HG03460 (cell line): ENCODE data around the gene ADAMTS12.
"Not testable (repeated sequence)": the region's sequence is repeated elsewhere in the genome, so short reads cannot be mapped to it uniquely, and the experiment has no call there.

Source experiments
- ATAC-seq: cut with Tn5 transposase; IDR thresholded peaks from one replicate; pipeline ENCODE4 v1.9.1; 2021; ENCODE audit not compliant: unreplicated experiment

ADAMTS12 gene

DNA sequence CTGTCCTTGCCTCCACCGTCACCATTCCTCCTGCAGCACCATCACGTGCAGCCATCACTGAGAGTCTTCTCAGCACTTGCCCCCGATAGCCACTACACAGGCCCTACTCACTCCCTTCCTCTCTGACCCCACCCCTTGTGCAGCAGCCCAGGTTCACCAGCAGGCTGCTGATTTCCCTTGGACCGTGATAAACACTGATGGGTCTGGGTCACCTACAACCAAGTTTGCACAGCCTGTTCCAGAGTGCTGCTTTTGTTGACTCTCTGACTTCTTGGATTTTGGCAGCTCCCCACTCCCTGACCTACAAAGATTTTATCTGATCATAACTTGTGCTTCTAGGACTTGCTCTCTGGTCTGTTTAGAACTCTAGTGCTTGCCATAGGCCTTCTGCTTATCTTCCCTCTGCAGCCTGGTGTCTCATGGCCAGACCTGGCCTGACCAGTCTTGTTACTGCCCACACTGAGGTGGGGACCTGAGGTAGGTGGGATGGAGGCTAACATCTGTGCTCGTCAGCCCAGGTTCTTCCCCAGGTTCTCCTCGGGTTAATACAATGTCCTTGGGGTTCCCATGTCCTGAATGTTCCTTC, 341.7 kb downstream of the ADAMTS12 start:
- ATAC-seq: no peak

DNA sequence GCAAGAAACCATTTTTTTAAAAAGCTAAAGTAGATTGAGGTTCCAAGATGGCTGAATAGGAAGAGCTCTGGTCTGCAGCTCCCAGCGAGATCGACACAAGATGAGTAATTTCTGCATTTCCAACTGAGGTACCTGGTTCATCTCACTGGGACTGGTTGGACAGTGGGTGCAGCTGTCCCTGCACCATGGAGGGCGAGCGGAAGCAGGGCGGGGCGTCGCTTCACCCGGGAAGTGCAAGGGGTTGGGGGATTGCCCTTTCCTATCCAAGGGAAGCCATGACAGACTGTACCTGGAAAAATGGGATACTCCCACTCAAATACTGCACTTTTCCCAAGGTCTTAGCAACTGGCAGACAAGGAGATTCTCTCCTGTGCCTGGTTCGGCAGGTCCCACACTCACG, 352.0 kb downstream of the ADAMTS12 start:
- ATAC-seq: not testable (repeated sequence)

DNA sequence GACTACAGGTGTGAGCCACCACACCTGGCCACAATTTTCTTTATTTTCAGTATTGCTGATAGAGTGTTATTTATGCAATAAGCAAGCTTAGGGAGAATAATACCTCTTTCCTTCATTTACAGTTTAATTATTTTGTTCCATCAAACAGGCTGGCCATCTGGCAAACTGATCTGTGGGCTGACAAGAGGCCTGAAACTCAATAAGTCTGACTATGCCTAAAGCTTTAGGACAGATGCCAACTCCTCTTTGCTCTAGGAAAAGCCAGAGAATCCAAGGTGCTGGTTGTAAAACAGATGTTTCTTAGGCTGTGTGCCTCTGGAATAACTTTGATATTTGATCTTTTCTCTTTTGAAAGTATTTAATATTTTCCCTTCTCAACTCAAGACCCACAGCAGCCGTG, 352.6 kb downstream of the ADAMTS12 start:
- ATAC-seq: no peak

DNA sequence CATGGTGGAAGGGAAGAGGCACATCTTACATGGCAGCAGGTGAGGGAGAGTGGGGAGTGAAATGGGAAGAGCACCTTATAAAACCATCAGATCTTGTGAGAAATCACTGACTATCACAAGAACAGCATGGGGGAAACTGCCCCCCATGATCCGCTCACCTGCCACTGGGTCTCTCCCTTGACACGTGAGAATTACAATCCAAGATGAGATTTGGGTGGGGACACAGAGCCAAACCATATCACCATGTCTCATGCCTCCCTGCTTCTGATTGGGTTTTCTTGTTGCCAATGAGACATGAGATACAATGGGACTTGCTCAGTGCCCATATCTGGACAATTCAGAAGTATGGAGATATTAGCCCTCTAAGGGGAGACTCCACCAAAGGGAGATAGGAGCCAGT, 353.6 kb downstream of the ADAMTS12 start:
- no peak for ATAC-seq

DNA sequence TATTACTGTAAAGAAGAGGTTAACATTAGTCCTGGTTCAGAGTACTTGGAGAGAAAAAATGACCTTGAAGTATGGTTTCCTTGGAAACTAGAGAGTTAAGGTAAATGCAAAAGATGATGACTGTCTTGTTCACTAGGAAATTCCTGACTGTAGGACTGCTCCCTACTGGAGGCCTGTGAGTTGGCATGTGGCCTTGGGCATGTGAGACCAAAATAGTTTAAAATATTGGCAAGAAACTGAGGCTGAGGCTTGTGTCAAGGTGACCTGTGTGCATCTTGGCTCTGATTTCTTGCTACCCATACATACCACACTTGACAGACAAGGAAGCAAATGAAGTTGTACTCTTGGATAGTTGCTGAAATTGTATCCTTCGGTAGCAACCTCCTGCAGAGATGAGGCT, 354.6 kb downstream of the ADAMTS12 start:
- no peak for ATAC-seq

DNA sequence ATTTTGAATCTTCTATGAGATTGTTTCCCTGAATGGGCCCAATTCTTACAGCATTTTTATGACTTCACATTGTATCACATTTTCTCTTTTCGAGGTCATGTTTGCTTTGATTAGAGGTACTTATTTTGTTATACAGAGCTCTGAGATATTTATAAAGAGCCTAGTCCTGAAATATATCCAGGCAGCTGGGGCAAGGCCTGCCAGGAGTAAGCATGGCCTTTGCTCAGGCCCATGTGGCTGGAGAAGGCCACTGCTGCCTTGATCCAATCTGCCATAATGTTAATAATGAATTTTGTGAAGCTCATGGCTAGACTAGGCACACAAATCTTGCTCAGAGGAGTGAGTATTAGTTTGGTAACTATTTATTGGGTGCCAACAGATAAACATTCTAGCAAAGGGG, 355.0 kb downstream of the ADAMTS12 start:
- ATAC-seq: no peak

DNA sequence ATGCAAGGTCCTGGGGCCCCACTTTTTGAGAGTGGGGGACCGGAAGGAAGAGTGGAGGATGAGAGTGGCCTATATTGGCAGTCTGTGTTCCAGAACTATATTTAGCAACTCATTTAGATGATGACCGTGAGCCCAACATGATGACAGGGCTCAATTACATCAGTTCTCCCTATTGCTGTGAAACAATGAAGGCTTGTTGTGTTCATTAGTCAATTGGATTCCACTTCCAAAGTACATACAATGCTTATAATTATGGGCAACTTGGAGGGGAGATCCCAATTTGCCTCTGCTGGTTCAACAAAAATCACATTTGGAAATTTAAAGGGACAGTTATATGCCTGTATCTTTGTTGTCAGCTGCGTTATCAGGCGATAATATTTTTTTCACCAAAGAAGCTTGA, 360.0 kb downstream of the ADAMTS12 start:
- ATAC-seq: no peak

DNA sequence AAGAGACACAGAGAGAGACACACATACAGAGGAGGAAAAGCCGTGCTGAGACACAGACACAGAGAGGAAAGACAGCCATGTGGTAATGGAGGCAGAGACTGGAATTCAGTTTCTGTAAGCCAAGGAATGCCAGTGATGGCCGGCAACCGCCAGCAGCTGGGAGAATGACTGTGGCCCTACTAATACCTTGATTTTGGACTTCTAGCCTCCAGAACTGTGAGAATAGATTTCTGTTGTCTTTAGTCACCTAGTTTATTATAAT, 360.8 kb downstream of the ADAMTS12 start:
- no peak for ATAC-seq

DNA sequence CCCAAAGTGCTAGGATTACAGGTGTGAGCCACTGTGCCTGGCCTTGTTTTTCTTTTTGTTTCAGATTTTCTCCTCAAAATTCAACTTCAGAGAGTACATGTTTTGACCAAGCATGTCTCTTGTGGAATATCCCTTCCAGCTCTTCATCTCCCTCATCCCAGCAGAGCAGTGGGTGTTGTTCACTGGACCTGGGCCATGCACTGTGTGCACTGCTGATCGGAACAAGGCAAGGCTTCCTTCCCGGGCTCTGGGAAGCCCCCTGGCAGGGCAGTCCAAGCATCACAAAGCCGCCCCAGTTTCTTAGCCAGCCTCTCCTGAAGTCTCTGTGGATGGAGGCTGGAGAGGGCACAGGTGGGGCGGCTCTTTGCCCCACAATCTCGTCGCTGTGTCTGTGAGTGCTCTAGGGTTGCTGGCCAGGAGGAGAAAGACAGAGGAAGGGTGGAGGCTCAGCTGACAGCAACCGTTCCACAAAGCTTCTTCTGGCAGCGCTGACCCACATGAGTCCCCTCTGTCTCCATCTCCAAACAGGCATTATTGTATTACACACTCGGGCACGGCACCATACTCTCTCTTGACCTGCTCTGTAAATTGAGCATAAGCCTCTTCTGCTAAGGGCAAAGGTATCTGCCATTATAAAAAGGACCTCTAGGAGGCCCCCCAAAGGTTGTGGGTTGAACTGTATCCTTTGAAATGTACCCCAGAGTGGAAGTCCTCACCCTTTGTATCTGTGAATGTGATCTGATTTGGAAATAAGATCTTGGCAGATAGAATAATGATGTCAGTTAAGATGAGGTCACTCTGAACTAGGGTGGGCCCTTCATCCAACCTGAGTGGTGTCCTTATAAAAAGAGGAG, 361.4 kb downstream of the ADAMTS12 start:
- ATAC-seq: no peak

DNA sequence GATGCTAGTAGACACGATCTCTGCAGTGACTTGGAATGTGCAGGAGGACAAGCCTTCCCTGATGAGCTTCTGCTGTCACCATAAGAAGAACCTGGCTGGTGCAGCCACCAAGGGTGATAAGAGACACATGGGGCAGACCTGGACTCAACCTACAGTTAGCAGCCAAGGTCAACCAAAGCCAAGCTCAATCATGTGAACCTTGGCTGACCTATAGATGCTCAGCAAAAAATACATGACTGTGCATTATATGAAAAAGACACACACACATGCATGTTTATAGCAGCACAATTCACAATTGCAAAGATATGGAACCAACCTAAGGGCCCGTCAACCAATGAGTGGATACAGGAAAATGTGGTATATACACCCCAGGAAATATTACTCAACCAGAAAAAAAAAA, 364.1 kb downstream of the ADAMTS12 start:
- ATAC-seq: no peak

DNA sequence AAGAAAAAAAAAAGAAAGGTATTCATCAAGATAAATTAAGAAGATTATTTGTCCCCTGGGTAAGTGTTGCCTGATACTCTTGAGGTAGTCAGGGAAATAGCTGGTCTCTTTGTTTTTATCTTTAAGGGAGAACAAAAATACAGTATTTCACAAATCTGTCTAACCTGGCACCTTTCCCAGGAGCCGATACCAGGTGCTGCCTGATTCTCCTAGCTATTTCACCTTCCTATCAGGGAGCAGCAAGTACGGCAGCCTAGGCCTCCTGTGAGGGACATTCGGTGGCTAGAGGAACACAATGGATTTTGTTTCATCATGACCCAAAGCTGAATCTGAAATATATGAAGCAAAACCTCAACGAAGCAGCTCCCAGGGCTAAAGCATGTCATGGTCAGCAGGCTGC, 365.0 kb downstream of the ADAMTS12 start:
- no peak for ATAC-seq

DNA sequence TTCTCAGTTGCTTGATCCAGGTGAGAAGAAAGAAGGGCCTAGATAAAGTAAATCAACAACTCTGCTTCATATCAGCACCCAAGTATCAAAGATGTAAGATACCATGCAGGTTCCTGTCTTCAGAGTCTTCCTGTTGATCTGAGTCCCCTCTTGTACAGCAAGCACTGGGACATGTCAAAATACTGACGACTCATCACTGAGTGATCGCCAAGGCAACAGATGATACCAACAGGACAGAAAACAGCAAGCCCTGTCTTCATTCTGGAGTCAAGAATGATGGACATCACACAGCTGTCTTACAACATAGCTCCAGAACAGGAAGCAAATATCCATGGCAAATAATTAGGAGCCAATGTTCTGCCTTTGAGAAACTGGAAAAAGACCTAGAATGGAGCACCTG, 367.3 kb downstream of the ADAMTS12 start:
- no peak for ATAC-seq

DNA sequence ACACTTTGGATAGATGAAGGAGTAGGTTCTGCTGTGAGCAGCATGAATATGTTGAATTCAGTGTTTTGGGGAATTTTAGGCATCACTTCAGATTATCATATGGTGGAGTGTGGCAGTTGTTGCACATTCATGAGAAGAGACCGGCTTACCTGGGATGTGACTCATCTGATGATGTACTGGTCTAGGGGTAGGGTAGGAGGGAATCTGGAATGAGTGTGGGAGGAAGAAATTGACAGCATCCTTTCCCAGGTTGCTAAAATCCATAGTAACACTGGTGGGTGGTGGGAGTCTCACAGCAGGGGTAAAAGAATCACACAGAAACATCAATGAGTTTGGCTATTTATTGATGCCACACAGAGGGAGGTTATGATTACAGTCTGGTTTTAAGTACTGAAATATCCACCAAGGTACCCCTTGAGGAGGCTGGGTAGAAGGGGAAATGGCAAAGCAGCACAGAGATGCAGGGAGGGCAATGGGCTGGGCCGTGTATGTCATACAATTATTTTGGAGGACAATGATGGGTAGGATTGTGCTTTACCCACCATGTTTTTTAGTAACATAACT, 368.5 kb downstream of the ADAMTS12 start:
- no peak for ATAC-seq

DNA sequence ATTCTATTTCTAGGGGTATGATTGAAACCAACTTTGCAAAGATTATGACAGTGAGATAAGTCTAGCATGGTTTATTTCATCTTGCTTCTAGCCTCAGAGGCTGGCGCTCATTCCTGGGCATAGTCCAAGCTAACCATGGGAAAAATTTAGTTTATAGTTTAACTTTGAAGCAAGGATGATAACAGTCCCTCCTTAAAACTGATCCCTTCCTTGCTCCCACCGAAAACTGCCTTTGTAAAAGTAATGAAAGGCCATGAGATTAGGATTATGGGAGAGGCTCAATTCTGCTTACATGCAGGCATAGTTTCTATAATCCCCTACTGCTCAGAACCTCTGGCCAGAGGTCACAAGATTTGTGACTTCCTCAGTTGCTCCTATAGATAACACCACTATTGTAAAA, 375.4 kb downstream of the ADAMTS12 start:
- ATAC-seq: no peak

DNA sequence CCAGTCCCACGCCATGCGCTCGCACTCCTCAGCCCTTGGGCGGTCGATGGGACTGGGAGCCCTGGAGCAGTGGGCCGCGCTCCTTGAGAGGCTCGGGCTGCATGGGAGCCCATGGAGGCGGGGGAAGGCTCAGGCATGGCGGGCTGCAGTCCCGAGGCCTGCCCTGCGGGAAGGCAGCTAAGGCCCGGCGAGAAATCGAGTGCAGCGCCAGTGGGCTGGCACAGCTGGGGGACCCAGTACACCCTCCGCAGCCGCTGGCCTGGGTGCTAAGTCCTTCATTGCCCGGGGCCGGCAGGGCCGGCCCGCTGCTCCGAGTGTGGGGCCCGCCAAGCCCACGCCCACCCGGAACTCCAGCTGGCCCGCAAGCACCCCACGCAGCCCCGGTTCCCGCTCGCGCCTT, 376.4 kb downstream of the ADAMTS12 start:
- ATAC-seq: not testable (repeated sequence)

DNA sequence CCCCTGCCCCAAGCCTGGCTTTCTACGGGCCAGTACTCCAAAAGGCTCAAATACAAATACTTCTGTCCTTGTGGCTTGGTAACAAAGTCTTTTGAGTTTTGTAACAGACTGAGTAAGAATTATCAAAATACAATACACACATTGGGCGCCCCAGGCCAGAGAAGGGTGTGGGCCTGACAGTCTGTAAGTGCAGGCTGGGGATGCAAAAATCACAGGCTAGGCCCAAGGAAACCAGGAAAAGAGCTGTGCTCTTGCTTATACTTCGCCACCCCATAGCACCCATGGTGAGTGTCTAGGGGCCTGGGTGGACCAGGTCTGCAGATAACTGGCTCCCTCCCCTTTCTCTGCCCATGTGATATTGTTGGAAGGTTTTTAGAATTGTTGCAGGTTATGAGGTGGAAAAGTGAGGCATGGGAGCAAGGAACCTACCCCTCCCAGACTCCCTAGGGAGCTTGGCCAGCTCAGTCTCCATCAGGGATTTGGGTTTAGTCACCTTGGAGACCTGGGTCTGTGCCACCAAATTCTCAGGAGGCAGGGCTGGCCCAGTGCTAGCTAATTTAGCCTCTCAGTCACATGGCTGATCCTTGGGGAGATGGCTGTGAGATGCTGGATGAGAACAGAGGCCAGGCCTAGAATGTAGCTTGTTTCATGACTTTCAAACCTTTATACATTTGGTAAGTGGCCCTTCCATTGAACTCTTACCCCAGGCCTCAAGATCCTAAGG, 378.2 kb downstream of the ADAMTS12 start:
- ATAC-seq: no peak

DNA sequence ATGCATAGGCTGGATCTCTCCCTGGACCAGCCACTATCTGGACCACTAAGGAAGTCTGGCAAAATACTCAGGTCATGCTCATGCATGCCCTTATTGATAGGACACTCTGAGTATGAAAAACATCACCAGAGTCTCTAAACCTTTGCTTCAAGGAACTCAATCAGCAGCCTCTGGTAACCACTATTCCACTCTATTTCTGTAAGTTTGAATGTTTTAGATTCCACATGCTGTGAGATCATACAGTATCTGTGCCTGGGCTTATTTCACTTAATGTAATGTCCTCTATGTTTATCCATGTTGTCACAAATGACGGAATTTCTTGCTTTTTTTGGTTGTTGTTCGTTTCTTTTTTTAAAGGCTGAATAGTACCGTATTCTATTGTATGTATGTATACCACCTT, 382.8 kb downstream of the ADAMTS12 start:
- no peak for ATAC-seq

DNA sequence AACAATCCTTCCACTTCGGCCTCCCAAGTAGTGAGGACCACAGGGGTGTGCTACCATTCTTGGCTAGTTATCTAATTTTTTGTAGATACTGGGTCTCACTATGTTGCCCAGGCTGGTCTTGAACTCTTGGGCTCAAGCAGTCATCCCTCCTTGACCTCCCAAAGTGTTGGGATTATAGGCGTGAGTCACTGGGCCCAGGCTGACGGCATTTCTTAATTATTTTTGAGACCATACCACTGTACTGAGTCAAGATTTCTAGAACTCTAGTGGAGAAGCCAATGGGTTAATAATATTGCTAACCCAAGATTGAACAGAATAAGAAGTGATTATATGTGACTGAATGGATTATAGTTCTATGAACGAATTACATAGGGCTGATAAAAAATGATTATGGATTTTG, 384.4 kb downstream of the ADAMTS12 start:
- ATAC-seq: no peak

DNA sequence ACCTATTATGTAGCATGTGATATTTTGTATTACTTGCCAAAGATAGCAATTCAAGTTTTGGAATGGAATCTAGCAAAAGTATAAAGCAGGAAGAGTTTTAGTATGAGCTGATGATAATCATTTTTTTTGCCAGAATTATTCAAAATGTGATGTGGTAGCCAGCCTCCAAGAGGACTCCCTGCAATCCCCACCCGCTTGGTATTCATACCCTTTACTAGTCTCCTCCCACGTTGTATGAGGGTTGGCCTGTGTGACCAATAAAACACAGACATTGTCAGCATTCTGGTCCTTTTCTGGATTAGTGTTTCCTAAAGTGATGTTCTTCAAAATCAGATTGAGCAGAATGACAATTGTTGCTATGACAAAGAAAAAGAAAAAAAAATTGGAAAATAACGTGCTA, 387.2 kb downstream of the ADAMTS12 start:
- no peak for ATAC-seq

DNA sequence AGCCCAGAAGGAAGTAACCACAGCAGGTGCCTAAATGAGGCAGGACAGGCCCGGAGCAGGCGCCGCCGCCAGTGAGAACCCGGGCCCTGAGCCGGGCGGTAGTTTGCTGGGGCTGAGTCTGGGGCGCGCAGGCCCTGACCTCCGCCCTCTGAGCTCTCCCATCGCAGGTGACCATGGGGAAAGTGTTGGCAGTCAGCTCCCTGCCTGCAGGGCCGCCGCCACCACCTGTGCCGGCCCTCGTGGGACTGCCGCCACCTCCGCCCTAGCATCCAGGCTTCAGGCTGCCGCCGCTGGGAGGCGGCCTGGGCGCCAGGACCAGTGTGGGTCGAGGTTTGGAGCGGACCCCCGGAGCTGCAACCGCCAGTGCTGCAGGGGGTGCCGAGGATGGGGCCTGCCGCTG, 389.9 kb downstream of the ADAMTS12 start:
- no peak for ATAC-seq

DNA sequence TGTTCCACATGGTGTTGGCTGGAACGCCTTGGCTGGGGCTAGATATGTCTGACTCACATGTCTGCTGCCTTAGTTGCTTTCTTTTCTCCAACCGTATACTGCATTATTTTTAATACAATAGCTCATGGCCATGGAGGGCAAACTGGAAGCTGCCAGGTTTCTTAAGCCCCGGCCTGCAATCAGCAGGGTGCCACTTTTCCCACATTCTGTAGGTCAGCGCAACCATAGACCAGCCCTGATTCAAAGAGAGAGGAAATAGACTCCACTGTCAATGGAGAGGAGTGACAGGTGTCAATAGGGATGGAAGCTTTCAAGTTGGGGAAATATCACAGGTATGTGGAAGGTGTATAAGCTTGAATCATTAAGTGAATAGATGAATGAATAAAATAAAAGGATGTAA, 390.5 kb downstream of the ADAMTS12 start:
- ATAC-seq: no peak

DNA sequence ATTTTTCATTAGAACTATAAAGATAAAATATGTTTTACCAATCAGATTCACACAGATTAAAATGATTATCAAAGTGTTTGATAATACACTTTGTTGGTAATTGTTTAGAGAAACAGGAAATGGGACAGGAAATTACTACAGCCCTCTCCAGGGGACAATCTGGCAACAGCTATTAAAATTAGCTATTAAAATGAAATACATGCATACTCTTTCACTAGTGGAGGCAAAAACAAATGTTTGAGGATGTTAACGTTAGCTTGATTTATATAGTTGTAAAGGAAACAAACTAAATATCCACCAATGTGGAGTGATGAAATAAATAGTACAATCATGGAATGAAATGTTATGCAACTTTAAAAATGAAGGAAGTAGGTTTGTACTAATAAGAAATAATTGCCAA, 397.3 kb downstream of the ADAMTS12 start:
- no peak for ATAC-seq
